ENCODE results near the gene SLC5A11. TPM values are rescaled to one million over a fixed set of nuclear protein-coding genes. Genes with fewer than 3 reads are reported as not detected.
"Not testable (repeated sequence)": the region's sequence is repeated elsewhere in the genome, so short reads cannot be mapped to it uniquely, and the experiment has no call there.

SLC5A11 gene
- total and polyA plus RNA-seq, 4 donors = 0.15 to 4.1 (median 0.92) TPM

- TF ChIP-seq EGR1 (IDR thresholded peaks at IDR 0.05; ENCODE audit: low read depth in 2 of 2) = no peak
Observed at GRCh38 chr16:24896439-24896838, 50.7 kb downstream of the SLC5A11 start (continued).

DNA sequence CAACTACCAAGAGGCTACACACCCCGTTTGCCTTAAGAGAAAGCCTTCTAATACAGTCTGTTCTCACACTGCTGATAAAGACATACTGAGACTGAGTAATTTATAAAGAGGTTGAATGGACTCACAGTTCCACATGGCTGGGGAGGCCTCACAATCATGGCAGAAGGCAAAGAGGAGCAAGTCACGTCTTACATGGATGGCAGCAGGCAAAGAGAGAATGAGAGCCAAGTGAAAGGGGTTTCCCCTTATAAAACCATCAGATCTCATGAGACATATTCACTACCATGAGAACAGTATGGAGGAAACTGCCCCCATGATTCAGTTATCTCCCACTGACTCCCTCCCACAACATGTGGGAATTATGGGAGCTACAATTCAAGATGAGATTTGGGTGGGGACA is 51.8 kb downstream of the SLC5A11 start:
- not testable (repeated sequence) for H3K27me3 ChIP-seq (ENCODE audit: control insufficient read depth in 4 of 4, insufficient read depth in 4 of 4, low read length in 3 of 4); H3K9me3 ChIP-seq (ENCODE audit: control insufficient read depth in 4 of 4, low read length in 3 of 4); DNase-seq (ENCODE audit: low spot score); H3K36me3 ChIP-seq (ENCODE audit: control insufficient read depth in 4 of 4, insufficient read depth in 3 of 4, low read depth in 1 of 4, low read length in 3 of 4); H3K9ac ChIP-seq (ENCODE audit: low read depth in 1 of 2, low read length in 2 of 2); H3K4me1 ChIP-seq (ENCODE audit: control insufficient read depth in 4 of 4, insufficient read depth in 4 of 4, low read length in 3 of 4); H3K27ac ChIP-seq (ENCODE audit: low read depth in 1 of 2, low read length in 2 of 2); H3K4me3 ChIP-seq (ENCODE audit: low read depth in 1 of 3, low read length in 3 of 3)
- WGBS = 85% methylated on average over 2 of the region's 2 CpGs

GRCh38 chr16:24900230-24900629 is 54.5 kb downstream of the SLC5A11 start:
- Histone ChIP-seq H3K4me1 (ENCODE audit: control insufficient read depth in 4 of 4, insufficient read depth in 4 of 4, low read length in 3 of 4) (no peaks in the 10 kb centered on the region), H3K27ac (ENCODE audit: low read depth in 1 of 2, low read length in 2 of 2) (no peak overlapping the region), H3K9ac (ENCODE audit: low read depth in 1 of 2, low read length in 2 of 2) (no peak overlapping the region), H3K4me3 (ENCODE audit: low read depth in 1 of 3, low read length in 3 of 3) (no peak overlapping the region), H3K27me3 (ENCODE audit: control insufficient read depth in 4 of 4, insufficient read depth in 4 of 4, low read length in 3 of 4) (no peaks in the 10 kb centered on the region), H3K9me3 (ENCODE audit: control insufficient read depth in 4 of 4, low read length in 3 of 4) (no peaks in the 10 kb centered on the region), H3K36me3 (ENCODE audit: control insufficient read depth in 4 of 4, insufficient read depth in 3 of 4, low read depth in 1 of 4, low read length in 3 of 4) (no peaks in the 10 kb centered on the region)
- no peak for TF ChIP-seq TAF1 (conservative IDR thresholded peaks at IDR 0.05)
- TF ChIP-seq, protein P1, sequence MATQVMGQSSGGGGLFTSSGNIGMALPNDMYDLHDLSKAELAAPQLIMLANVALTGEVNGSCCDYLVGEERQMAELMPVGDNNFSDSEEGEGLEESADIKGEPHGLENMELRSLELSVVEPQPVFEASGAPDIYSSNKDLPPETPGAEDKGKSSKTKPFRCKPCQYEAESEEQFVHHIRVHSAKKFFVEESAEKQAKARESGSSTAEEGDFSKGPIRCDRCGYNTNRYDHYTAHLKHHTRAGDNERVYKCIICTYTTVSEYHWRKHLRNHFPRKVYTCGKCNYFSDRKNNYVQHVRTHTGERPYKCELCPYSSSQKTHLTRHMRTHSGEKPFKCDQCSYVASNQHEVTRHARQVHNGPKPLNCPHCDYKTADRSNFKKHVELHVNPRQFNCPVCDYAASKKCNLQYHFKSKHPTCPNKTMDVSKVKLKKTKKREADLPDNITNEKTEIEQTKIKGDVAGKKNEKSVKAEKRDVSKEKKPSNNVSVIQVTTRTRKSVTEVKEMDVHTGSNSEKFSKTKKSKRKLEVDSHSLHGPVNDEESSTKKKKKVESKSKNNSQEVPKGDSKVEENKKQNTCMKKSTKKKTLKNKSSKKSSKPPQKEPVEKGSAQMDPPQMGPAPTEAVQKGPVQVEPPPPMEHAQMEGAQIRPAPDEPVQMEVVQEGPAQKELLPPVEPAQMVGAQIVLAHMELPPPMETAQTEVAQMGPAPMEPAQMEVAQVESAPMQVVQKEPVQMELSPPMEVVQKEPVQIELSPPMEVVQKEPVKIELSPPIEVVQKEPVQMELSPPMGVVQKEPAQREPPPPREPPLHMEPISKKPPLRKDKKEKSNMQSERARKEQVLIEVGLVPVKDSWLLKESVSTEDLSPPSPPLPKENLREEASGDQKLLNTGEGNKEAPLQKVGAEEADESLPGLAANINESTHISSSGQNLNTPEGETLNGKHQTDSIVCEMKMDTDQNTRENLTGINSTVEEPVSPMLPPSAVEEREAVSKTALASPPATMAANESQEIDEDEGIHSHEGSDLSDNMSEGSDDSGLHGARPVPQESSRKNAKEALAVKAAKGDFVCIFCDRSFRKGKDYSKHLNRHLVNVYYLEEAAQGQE (IDR thresholded peaks at IDR 0.05) = peak; percentile 71
- no peak for DNase-seq (ENCODE audit: low spot score)

- H3K27me3 ChIP-seq (ENCODE audit: control insufficient read depth in 4 of 4, insufficient read depth in 4 of 4, low read length in 3 of 4) = no peaks in the 10 kb centered on the region
- H3K4me3 ChIP-seq (ENCODE audit: low read depth in 1 of 3, low read length in 3 of 3) = no peak overlapping the region
- H3K9ac ChIP-seq (ENCODE audit: low read depth in 1 of 2, low read length in 2 of 2) = no peak overlapping the region
- no peak overlapping the region for H3K27ac ChIP-seq (ENCODE audit: low read depth in 1 of 2, low read length in 2 of 2)
- 61% methylated on average over 14 of the region's 14 CpGs for WGBS
- no peaks in the 10 kb centered on the region for H3K36me3 ChIP-seq (ENCODE audit: control insufficient read depth in 4 of 4, insufficient read depth in 3 of 4, low read depth in 1 of 4, low read length in 3 of 4)
- H3K9me3 ChIP-seq (ENCODE audit: control insufficient read depth in 4 of 4, low read length in 3 of 4) = no peaks in the 10 kb centered on the region
- no peak for DNase-seq (ENCODE audit: low spot score)
- no peaks in the 10 kb centered on the region for H3K4me1 ChIP-seq (ENCODE audit: control insufficient read depth in 4 of 4, insufficient read depth in 4 of 4, low read length in 3 of 4)
- TF ChIP-seq CTCF (IDR thresholded peaks at IDR 0.05; ENCODE audit: low read depth, low read length, missing input control) (peak; percentile 19), RAD21 (IDR thresholded peaks at IDR 0.05) (peak; percentile 45 to 49), JUND (IDR thresholded peaks at IDR 0.05) (no peak)
- TF ChIP-seq, protein P1 (IDR thresholded peaks at IDR 0.05) = no peak
Observed at GRCh38 chr16:24906199-24906808, 60.5 kb downstream of the SLC5A11 start.

All from liver (tissue), 9 donors.